H9 (cell line): ENCODE data around the gene AGL. TPM values are rescaled to one million over a fixed set of nuclear protein-coding genes. Genes with fewer than 3 reads are reported as not detected.

Source experiments
- DNase-seq: peaks from one replicate; pipeline ENCODE4 v3.0.0-alpha.2; 2017
- H2AFZ ChIP-seq: one replicate; pipeline ENCODE4 v1.6.1; 2013; ENCODE audit warnings: mild to moderate bottlenecking, low read length, control low read depth, moderate library complexity
- H2AK5ac ChIP-seq: 2 replicates; pipeline ENCODE4 v1.6.1; 2013; ENCODE audit warnings: low read length, control low read depth, mixed read lengths; ENCODE audit not compliant: insufficient read length
- H2BK120ac ChIP-seq: one replicate; pipeline ENCODE4 v1.6.1; 2013; ENCODE audit warnings: low read depth, mild to moderate bottlenecking, low read length, control low read depth, inconsistent platforms; ENCODE audit not compliant: poor library complexity, severe bottlenecking
- H2BK12ac ChIP-seq: 2 replicates; pipeline ENCODE4 v1.6.1; 2013; ENCODE audit warnings: low read length, control low read depth, mixed read lengths, low read depth; ENCODE audit not compliant: insufficient read length
- H2BK15ac ChIP-seq: 2 replicates; pipeline ENCODE4 v1.6.1; 2013; ENCODE audit warnings: low read depth, low read length, control low read depth
- H2BK20ac ChIP-seq: one replicate; pipeline ENCODE4 v1.6.1; 2013; ENCODE audit warnings: low read depth, mild to moderate bottlenecking, low read length, control low read depth, inconsistent platforms; ENCODE audit not compliant: poor library complexity, severe bottlenecking
- H2BK5ac ChIP-seq: 2 replicates; pipeline ENCODE4 v1.6.1; 2013; ENCODE audit warnings: low read length, control low read depth, mixed read lengths; ENCODE audit not compliant: insufficient read length
- H3K14ac ChIP-seq: 2 replicates; pipeline ENCODE4 v1.6.1; 2013; ENCODE audit warnings: low read length, control low read depth; ENCODE audit not compliant: insufficient read depth
- H3K18ac ChIP-seq: 2 replicates; pipeline ENCODE4 v1.6.1; 2013; ENCODE audit warnings: low read depth, mild to moderate bottlenecking, mixed read lengths, low read length, control low read depth; ENCODE audit not compliant: insufficient read length
- H3K23ac ChIP-seq: 2 replicates; pipeline ENCODE4 v1.6.1; 2013; ENCODE audit warnings: low read length, control low read depth, mixed read lengths, low read depth; ENCODE audit not compliant: insufficient read length
- H3K23me2 ChIP-seq: 2 replicates; pipeline ENCODE4 v1.6.1; 2013; ENCODE audit warnings: low read depth, mild to moderate bottlenecking, mixed read lengths, low read length, control low read depth; ENCODE audit not compliant: insufficient read length, poor library complexity, severe bottlenecking
- H3K27ac ChIP-seq: 2 replicates; pipeline ENCODE4 v1.5.1; 2013; ENCODE audit warnings: low read length, control low read depth, mixed read lengths, low read depth; ENCODE audit not compliant: insufficient read length
- H3K27me3 ChIP-seq: 2 replicates; pipeline ENCODE4 v1.6.1; 2013; ENCODE audit warnings: low read length, control low read depth, inconsistent platforms; ENCODE audit not compliant: insufficient read depth
- H3K4ac ChIP-seq: 2 replicates; pipeline ENCODE4 v1.6.1; 2013; ENCODE audit warnings: low read depth, mild to moderate bottlenecking, control low read depth, inconsistent platforms, low read length, moderate library complexity
- H3K4me1 ChIP-seq: 2 replicates; pipeline ENCODE4 v1.6.1; 2013; ENCODE audit warnings: low read length, control low read depth, inconsistent platforms; ENCODE audit not compliant: insufficient read depth
- H3K4me2 ChIP-seq: 2 replicates; pipeline ENCODE4 v1.6.1; 2013; ENCODE audit warnings: low read length, control low read depth, mixed read lengths; ENCODE audit not compliant: insufficient read length, insufficient read depth
- H3K56ac ChIP-seq: 2 replicates; pipeline ENCODE4 v1.6.1; 2013; ENCODE audit warnings: low read depth, mild to moderate bottlenecking, mixed read lengths, low read length, control low read depth; ENCODE audit not compliant: insufficient read length
- H3K79me1 ChIP-seq: 2 replicates; pipeline ENCODE4 v1.6.1; 2013; ENCODE audit warnings: low read depth, mild to moderate bottlenecking, moderate library complexity, low read length, control low read depth, inconsistent platforms; ENCODE audit not compliant: insufficient read depth, poor library complexity, severe bottlenecking
- H3K79me2 ChIP-seq: 2 replicates; pipeline ENCODE4 v1.6.1; 2013; ENCODE audit warnings: low read length, control low read depth, inconsistent platforms; ENCODE audit not compliant: insufficient read depth
- H3K9ac ChIP-seq: 2 replicates; pipeline ENCODE4 v1.6.1; 2013; ENCODE audit warnings: low read length, control low read depth, mixed read lengths; ENCODE audit not compliant: insufficient read length; ENCODE audit errors: extremely low read depth
- H3K9me3 ChIP-seq: one replicate; pipeline ENCODE4 v1.6.1; 2013; ENCODE audit warnings: low read depth, low read length, inconsistent platforms; ENCODE audit not compliant: control insufficient read depth
- H3T11ph ChIP-seq: one replicate; pipeline ENCODE4 v1.6.1; 2013; ENCODE audit warnings: mild to moderate bottlenecking, low read length, control low read depth, inconsistent platforms
- H4K20me1 ChIP-seq: one replicate; pipeline ENCODE4 v1.6.1; 2013; ENCODE audit not compliant: control insufficient read depth, insufficient read length, insufficient read depth
- H4K5ac ChIP-seq: 2 replicates; pipeline ENCODE4 v1.6.1; 2013; ENCODE audit warnings: low read depth, mild to moderate bottlenecking, mixed read lengths, low read length, control low read depth; ENCODE audit not compliant: insufficient read length
- H4K8ac ChIP-seq: replicated peaks from 2 replicates; pipeline ENCODE4 v1.6.1; 2013; ENCODE audit warnings: low read length, control low read depth, mixed read lengths, low read depth; ENCODE audit not compliant: insufficient read length
- H4K91ac ChIP-seq: 2 replicates; pipeline ENCODE4 v1.6.1; 2013; ENCODE audit warnings: low read depth, mild to moderate bottlenecking, moderate library complexity, mixed read lengths, low read length, control low read depth; ENCODE audit not compliant: insufficient read length
- H3K27ac Mint-ChIP-seq, 3 experiments: 2 replicates in 2 of 3; 3 replicates in 1 of 3; pipeline ENCODE4 v1.8.0; 2020 to 2021; ENCODE audit warnings: mixed read lengths in 3 of 3, mild to moderate bottlenecking in 1 of 3, moderate library complexity in 1 of 3
- H3K27me3 Mint-ChIP-seq: 2 replicates; pipeline ENCODE4 v1.8.0; 2021; ENCODE audit warnings: low read depth, mild to moderate bottlenecking, moderate library complexity, mixed read lengths
- H3K36me3 Mint-ChIP-seq, 3 experiments: 2 replicates in 2 of 3; 3 replicates in 1 of 3; pipeline ENCODE4 v1.8.0; 2020 to 2021; ENCODE audit warnings: low read depth in 3 of 3, mixed read lengths in 3 of 3; ENCODE audit not compliant: insufficient read depth in 1 of 3
- H3K4me1 Mint-ChIP-seq, 2 experiments: 2 replicates each; pipeline ENCODE4 v1.8.0; 2020; ENCODE audit warnings: mixed read lengths in 2 of 2
- H3K4me3 Mint-ChIP-seq, 2 experiments: 2 replicates in 1 of 2; 3 replicates in 1 of 2; pipeline ENCODE4 v1.8.0; 2020 to 2021; ENCODE audit warnings: mild to moderate bottlenecking in 2 of 2, mixed read lengths in 2 of 2, moderate library complexity in 1 of 2
- H3K9me3 Mint-ChIP-seq, 2 experiments: 2 replicates in 1 of 2; 3 replicates in 1 of 2; pipeline ENCODE4 v1.8.0; 2020; ENCODE audit warnings: mild to moderate bottlenecking in 2 of 2, mixed read lengths in 2 of 2, moderate library complexity in 1 of 2
- WGBS: extraction: QIAGEN DNeasy Blood & Tissue Kit; methylation state at CpG from one replicate; pipeline ENCODE4 v1.1.7; 2013; ENCODE audit warnings: missing lambda C conversion rate, low lambda C conversion rate, mixed read lengths; ENCODE audit not compliant: insufficient read length; ENCODE audit errors: extremely low coverage; 5-methylcytosine and 5-hydroxymethylcytosine counted together
- total RNA-seq: library from RNA; stranded (reverse); gene quantifications from 2 replicates; pipeline ENCODE4 v1.2.1, GENCODE V29; 2021
- TF ChIP-seq, protein P1 (sequence below): fragments of 200-600 bp; sonication (generic); conservative IDR thresholded peaks from 3 replicates; pipeline ENCODE4 v1.8.0; 2021; ENCODE audit warnings: antibody characterized with exemption, mild to moderate bottlenecking

AGL gene
- total RNA-seq, 1 experiment from 2014 or later: 24.0 TPM

DNA sequence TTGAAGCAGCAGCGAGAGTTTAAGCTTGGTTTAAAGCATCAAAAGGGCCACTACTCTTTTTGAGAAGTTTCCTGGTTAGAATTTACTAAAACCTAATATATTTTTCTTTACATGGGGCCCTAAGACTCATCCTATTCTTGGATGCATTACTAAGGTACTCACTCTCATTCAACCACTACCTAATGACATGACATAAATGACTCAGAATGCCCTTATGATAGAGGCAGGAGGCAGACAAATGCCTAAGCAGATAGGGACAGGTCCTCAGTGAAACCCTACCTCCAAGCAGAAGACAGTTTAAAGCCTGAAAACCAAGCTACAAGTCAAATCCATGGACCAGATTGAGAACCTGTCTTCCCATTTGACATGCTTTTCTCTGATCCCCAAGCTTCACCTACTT lies 85.4 kb downstream of the AGL start:
- Histone ChIP-seq H3K9ac (no peak overlapping the region), H3K23ac (no peak overlapping the region), H4K8ac (no peak overlapping the region), H2BK15ac (no peak overlapping the region), H3K14ac (no peak overlapping the region), H3K9me3 (no peaks in the 10 kb centered on the region), H3K18ac (no peak overlapping the region), H3K79me2 (no peaks in the 10 kb centered on the region), H3T11ph (no peak overlapping the region), H2BK12ac (no peak overlapping the region), H3K79me1 (no peaks in the 10 kb centered on the region), H4K20me1 (no peaks in the 10 kb centered on the region), H2AK5ac (no peak overlapping the region), H2BK120ac (no peak overlapping the region), H3K27me3 (no peaks in the 10 kb centered on the region), H3K4ac (no peak overlapping the region), H2BK20ac (no peak overlapping the region), H2BK5ac (no peak overlapping the region), H3K4me1 (no peaks in the 10 kb centered on the region), H3K4me2 (no peak overlapping the region), H2AFZ (no peak overlapping the region), H3K56ac (no peak overlapping the region), H3K27ac (no peak overlapping the region), H4K5ac (no peak overlapping the region), H4K91ac (no peak overlapping the region), H3K23me2 (no peaks in the 10 kb centered on the region)
- no peaks in the 10 kb centered on the region for H3K27me3 Mint-ChIP-seq
- DNase-seq: no peak
- H3K9me3 Mint-ChIP-seq: no peaks in the 10 kb centered on the region
- H3K27ac Mint-ChIP-seq: no peak overlapping the region
- H3K4me3 Mint-ChIP-seq: peak overlapping the region in 1 of 2 experiments; percentile 50; a peak in 1 of 5 replicates
- TF ChIP-seq, protein P1, sequence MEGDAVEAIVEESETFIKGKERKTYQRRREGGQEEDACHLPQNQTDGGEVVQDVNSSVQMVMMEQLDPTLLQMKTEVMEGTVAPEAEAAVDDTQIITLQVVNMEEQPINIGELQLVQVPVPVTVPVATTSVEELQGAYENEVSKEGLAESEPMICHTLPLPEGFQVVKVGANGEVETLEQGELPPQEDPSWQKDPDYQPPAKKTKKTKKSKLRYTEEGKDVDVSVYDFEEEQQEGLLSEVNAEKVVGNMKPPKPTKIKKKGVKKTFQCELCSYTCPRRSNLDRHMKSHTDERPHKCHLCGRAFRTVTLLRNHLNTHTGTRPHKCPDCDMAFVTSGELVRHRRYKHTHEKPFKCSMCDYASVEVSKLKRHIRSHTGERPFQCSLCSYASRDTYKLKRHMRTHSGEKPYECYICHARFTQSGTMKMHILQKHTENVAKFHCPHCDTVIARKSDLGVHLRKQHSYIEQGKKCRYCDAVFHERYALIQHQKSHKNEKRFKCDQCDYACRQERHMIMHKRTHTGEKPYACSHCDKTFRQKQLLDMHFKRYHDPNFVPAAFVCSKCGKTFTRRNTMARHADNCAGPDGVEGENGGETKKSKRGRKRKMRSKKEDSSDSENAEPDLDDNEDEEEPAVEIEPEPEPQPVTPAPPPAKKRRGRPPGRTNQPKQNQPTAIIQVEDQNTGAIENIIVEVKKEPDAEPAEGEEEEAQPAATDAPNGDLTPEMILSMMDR: no peak
- no peaks in the 10 kb centered on the region for H3K36me3 Mint-ChIP-seq
- no CpG with 5 or more reads among the region's 1 CpG for WGBS
- no peaks in the 10 kb centered on the region for H3K4me1 Mint-ChIP-seq
